Liver (tissue), 9 donors: ENCODE data around the gene ACTR1A. TPM values are rescaled to one million over a fixed set of nuclear protein-coding genes. Genes with fewer than 3 reads are reported as not detected.

Experiments used
- DNase-seq: peaks from one replicate; pipeline ENCODE4 v3.0.0-alpha.2; 2017; ENCODE audit warnings: low spot score
- H3K27ac ChIP-seq, 2 donors: one replicate each; pipeline ENCODE4 v1.7.0; 2013; ENCODE audit warnings: inconsistent platforms in 2 of 2, low read length in 2 of 2, control low read depth in 1 of 2, low read depth in 1 of 2, mild to moderate bottlenecking in 1 of 2
- H3K27me3 ChIP-seq, 4 donors: one replicate each; pipeline versions ENCODE4 v1.6.1 to v1.7.0; 2013; ENCODE audit warnings: low read length in 3 of 4, inconsistent platforms in 1 of 4, mild to moderate bottlenecking in 1 of 4, moderate library complexity in 1 of 4; ENCODE audit not compliant: control insufficient read depth in 4 of 4, insufficient read depth in 4 of 4
- H3K36me3 ChIP-seq, 4 donors: one replicate each; pipeline versions ENCODE4 v1.6.1 to v1.7.0; 2013; ENCODE audit warnings: low read length in 3 of 4, mild to moderate bottlenecking in 3 of 4, low read depth in 1 of 4, moderate library complexity in 1 of 4; ENCODE audit not compliant: control insufficient read depth in 4 of 4, insufficient read depth in 3 of 4
- H3K4me1 ChIP-seq, 4 donors: one replicate each; pipeline versions ENCODE4 v1.6.1 to v1.7.0; 2013; ENCODE audit warnings: low read length in 3 of 4, mild to moderate bottlenecking in 3 of 4, moderate library complexity in 1 of 4; ENCODE audit not compliant: control insufficient read depth in 4 of 4, insufficient read depth in 4 of 4
- H3K4me3 ChIP-seq, 3 donors: one replicate each; pipeline versions ENCODE4 v1.6.1 to v1.7.0; 2013; ENCODE audit warnings: low read length in 3 of 3, control low read depth in 1 of 3, low read depth in 1 of 3, mild to moderate bottlenecking in 1 of 3
- H3K9ac ChIP-seq, 2 donors: one replicate each; pipeline ENCODE4 v1.7.0; 2013; ENCODE audit warnings: low read length in 2 of 2, mild to moderate bottlenecking in 2 of 2, moderate library complexity in 2 of 2, control low read depth in 1 of 2, low read depth in 1 of 2
- H3K9me3 ChIP-seq, 4 donors: one replicate each; pipeline versions ENCODE4 v1.6.1 to v1.7.0; 2013; ENCODE audit warnings: low read length in 3 of 4; ENCODE audit not compliant: control insufficient read depth in 4 of 4
- CTCF ChIP-seq: fragments of 150-350 bp; IDR thresholded peaks from 2 replicates; pipeline ENCODE4 v1.5.1; 2017; ENCODE audit warnings: improper control_type of control experiment, low read depth, low read length; ENCODE audit not compliant: missing input control
- FOXA2 ChIP-seq: IDR thresholded peaks from 2 replicates; pipeline ENCODE4 v1.6.1; 2016; ENCODE audit warnings: antibody characterized with exemption
- GABPA ChIP-seq, 2 donors: IDR thresholded peaks in 1 of 2; conservative IDR thresholded peaks in 1 of 2; 2 replicates each; pipeline ENCODE4 v1.6.1; 2016; ENCODE audit warnings: antibody characterized with exemption in 2 of 2, mild to moderate bottlenecking in 1 of 2, moderate library complexity in 1 of 2
- JUND ChIP-seq, 2 donors: IDR thresholded peaks; 2 replicates each; pipeline ENCODE4 v1.6.1; 2016; ENCODE audit warnings: antibody characterized with exemption in 2 of 2
- REST ChIP-seq: IDR thresholded peaks from 2 replicates; pipeline ENCODE4 v1.6.1; 2016; ENCODE audit warnings: antibody characterized with exemption, mild to moderate bottlenecking
- TAF1 ChIP-seq: conservative IDR thresholded peaks from 2 replicates; pipeline ENCODE4 v1.6.1; 2016; ENCODE audit warnings: antibody characterized with exemption, mild to moderate bottlenecking
- YY1 ChIP-seq: IDR thresholded peaks from 2 replicates; pipeline ENCODE4 v1.6.1; 2016; ENCODE audit warnings: antibody characterized with exemption, mild to moderate bottlenecking
- WGBS: extraction: QIAGEN DNeasy Blood & Tissue Kit; methylation state at CpG from one replicate; pipeline ENCODE4 v1.1.7; 2013; 5-methylcytosine and 5-hydroxymethylcytosine counted together
- polyA plus RNA-seq, 2 donors: library from polyadenylated mRNA; stranded (reverse) in 1 of 2; unstranded in 1 of 2; fragments of 200-250 nt in 1 of 2; fragments of >200 nt in 1 of 2; fragmentation: Nextera tagmentation in 1 of 2; extraction: Ambion mirVana in 1 of 2; gene quantifications; one replicate each; pipeline versions ENCODE4 v1.2.1 to v1.2.3, GENCODE V29; 2013 to 2015
- total RNA-seq, 2 donors: library from RNA; depleted of rRNA; stranded (reverse); fragments of >200 nt; gene quantifications; one replicate each; pipeline ENCODE4 v1.2.3, GENCODE V29; 2014
- donor health status: healthy.
- donor health status: healthy.
- donor health status: healthy.
- donor health status: healthy.
- donor health status: healthy.

ACTR1A gene
- total and polyA plus RNA-seq, 4 donors: 24.5 to 51.9 (median 35.3) TPM

GRCh38 chr10:102449321-102450123, 53.0 kb downstream of the ACTR1A start:
- Histone ChIP-seq H3K9ac (peak overlapping the region; percentile 50 to 92), H3K27me3 (no peaks in the 10 kb centered on the region), H3K36me3 (no peaks in the 10 kb centered on the region), H3K9me3 (no peaks in the 10 kb centered on the region), H3K4me1 (peaks cover 4 to 27% (median 16%) of the 10 kb centered on the region in 4 donors), H3K4me3 (peak overlapping the region; percentile 50 to 99 (median 99)), H3K27ac (peak overlapping the region; percentile 80 to 81)
- WGBS: 7% methylated on average over 30 of the region's 30 CpGs
- TF ChIP-seq FOXA2 (no peak), REST (peak; percentile 29), YY1 (peak; percentile 50), GABPA (IDR thresholded peaks at IDR 0.05 in 1 of 2, conservative IDR thresholded peaks at IDR 0.05 in 1 of 2) (no peak)
- peak; percentile 74 for DNase-seq

- Histone ChIP-seq H3K9ac (no peak overlapping the region), H3K27ac (no peak overlapping the region), H3K4me1 (peaks cover 0 to 5% (median 0%) of the 10 kb centered on the region in 4 donors), H3K27me3 (no peaks in the 10 kb centered on the region), H3K36me3 (no peaks in the 10 kb centered on the region), H3K9me3 (no peaks in the 10 kb centered on the region), H3K4me3 (no peak overlapping the region)
- no peak for DNase-seq
- 90% methylated on average over 2 of the region's 2 CpGs for WGBS
- TF ChIP-seq JUND (IDR thresholded peaks at IDR 0.05) (no peak), TAF1 (no peak), REST (no peak), FOXA2 (no peak), CTCF (no peak)
These were observed 57.7 kb downstream of the ACTR1A start for GRCh38 chr10:102444851-102445250.
